Peyer's patch (tissue), 4 donors: ENCODE measurements around the gene SELE. TPM values are rescaled to one million over a fixed set of nuclear protein-coding genes. Genes with fewer than 3 reads are reported as not detected.

Experiments used
- DNase-seq, 3 donors: peaks; one replicate each; pipeline ENCODE4 v3.0.0-alpha.2; 2017 to 2019
- H3K27ac ChIP-seq, 4 donors: fragments of 200-600 bp; sonication (generic); one replicate each; pipeline ENCODE4 v1.5.1; 2016 to 2019
- H3K27me3 ChIP-seq, 2 donors: fragments of 200-600 bp; sonication (generic); one replicate each; pipeline ENCODE4 v1.5.1; 2019
- H3K36me3 ChIP-seq, 3 donors: fragments of 200-600 bp; sonication (generic); one replicate each; pipeline ENCODE4 v1.5.1; 2016 to 2019
- H3K4me1 ChIP-seq, 4 donors: fragments of 200-600 bp; sonication (generic); one replicate each; pipeline ENCODE4 v1.5.1; 2016 to 2019
- H3K4me3 ChIP-seq, 4 donors: fragments of 200-600 bp; sonication (generic); 1 replicate in 3 of 4; 2 replicates in 1 of 4; pipeline ENCODE4 v1.5.1; 2016 to 2019; ENCODE audit warnings: mild to moderate bottlenecking in 1 of 4
- H3K9me3 ChIP-seq, 4 donors: fragments of 200-600 bp; sonication (generic); one replicate each; pipeline ENCODE4 v1.5.1; 2016 to 2019; ENCODE audit warnings: mild to moderate bottlenecking in 1 of 4
- CTCF ChIP-seq, 6 experiments: fragments of 450-650 bp in 4 of 6; fragments of 200-600 bp in 2 of 6; sonication (generic) in 1 of 6; IDR thresholded peaks; one replicate each; pipeline ENCODE4 v1.5.1; 2017 to 2019; ENCODE audit warnings: antibody characterized with exemption in 6 of 6, mild to moderate bottlenecking in 3 of 6, moderate library complexity in 1 of 6
- POLR2A ChIP-seq, 2 donors: fragments of 450-650 bp; IDR thresholded peaks; one replicate each; pipeline ENCODE4 v1.5.1; 2017; ENCODE audit warnings: antibody characterized with exemption in 2 of 2, mild to moderate bottlenecking in 2 of 2, moderate library complexity in 2 of 2
- total RNA-seq, 4 donors: library from RNA; depleted of rRNA; stranded (reverse); fragments of >200 nt; gene quantifications; one replicate each; pipeline ENCODE4 v1.1.0, GENCODE V29; 2016

SELE gene
- under 1 TPM in 2 of 4 donors, not detected in 2; 0.57 to 0.83 TPM for total RNA-seq

DNA sequence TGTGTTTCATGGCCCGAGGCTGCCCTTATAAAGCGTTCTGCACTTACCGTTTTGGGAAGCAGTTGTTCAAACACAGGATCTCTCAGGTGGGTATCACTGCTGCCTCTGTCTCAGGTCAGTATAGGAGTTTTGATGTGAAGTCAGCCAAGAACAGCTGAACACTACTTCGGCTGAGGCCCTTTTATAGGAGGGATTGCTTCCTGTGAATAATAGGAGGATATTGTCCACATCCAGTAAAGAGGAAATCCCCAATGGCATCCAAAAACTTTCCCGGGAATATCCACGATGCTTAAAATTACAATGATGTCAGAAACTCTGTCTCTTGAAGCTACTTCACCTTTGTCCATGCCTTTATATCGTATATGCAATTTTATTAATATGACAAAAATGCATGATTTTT is at the start of gene SELE:
Gene SELE (minus strand): TSS at position 156 of the 400 bp plus-strand sequence. CDS start 467 bp downstream, outside the sequence.
- Histone ChIP-seq H3K4me3 (no peak within 1 kb of the TSS), H3K27ac (no peak within 1 kb of the TSS), H3K4me1 (no peaks in the 10 kb centered on the region), H3K36me3 (no peaks in the 10 kb centered on the region), H3K27me3 (no peaks in the 10 kb centered on the region), H3K9me3 (no peaks in the 10 kb centered on the region)
- TF ChIP-seq CTCF (IDR thresholded peaks at IDR 0.05) (no peak), POLR2A (IDR thresholded peaks at IDR 0.05) (no peak)
- no peak for DNase-seq

GRCh38 chr1:169782596-169782995 is 48.7 kb upstream of the SELE start:
- no peaks in the 10 kb centered on the region for H3K9me3 ChIP-seq

GRCh38 chr1:169779970-169780369 is 46.1 kb upstream of the SELE start:
- H3K27ac ChIP-seq: no peak overlapping the region
- no peaks in the 10 kb centered on the region for H3K4me1 ChIP-seq
- DNase-seq: no peak
- no peaks in the 10 kb centered on the region for H3K36me3 ChIP-seq
- no peaks in the 10 kb centered on the region for H3K27me3 ChIP-seq
- H3K9me3 ChIP-seq: no peaks in the 10 kb centered on the region
- no peak for TF ChIP-seq CTCF (IDR thresholded peaks at IDR 0.05)
- no peak overlapping the region for H3K4me3 ChIP-seq

More at GRCh38 chr1:169782596-169782995, 48.7 kb upstream of the SELE start:
- Histone ChIP-seq H3K27me3 (no peaks in the 10 kb centered on the region), H3K4me1 (no peaks in the 10 kb centered on the region), H3K36me3 (no peaks in the 10 kb centered on the region), H3K4me3 (no peak overlapping the region), H3K27ac (no peak overlapping the region)
- DNase-seq: no peak
- no peak for TF ChIP-seq CTCF (IDR thresholded peaks at IDR 0.05)
- no peak for TF ChIP-seq POLR2A (IDR thresholded peaks at IDR 0.05)

DNA sequence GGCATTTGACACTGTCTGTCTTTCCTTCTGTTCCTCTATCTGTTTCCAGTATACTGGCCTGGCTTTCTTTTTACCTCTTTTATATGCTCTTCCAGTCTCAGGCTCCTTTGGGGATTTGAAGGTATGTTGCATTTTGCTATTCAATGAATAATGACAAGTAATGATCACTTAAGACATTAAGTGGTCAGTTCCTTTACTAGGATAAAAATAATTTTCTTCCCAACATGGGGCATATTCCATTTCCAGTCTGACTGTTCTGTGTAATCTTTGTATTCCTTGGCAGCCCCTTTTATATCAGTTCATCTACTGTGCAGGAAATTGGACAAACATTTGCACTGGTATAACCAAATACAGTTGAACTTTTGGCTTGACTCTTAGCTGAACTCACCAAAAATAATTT is 45.3 kb upstream of the SELE start:
- H3K27me3 ChIP-seq: no peaks in the 10 kb centered on the region
- no peak for TF ChIP-seq CTCF (IDR thresholded peaks at IDR 0.05)
- no peak for TF ChIP-seq POLR2A (IDR thresholded peaks at IDR 0.05)

DNA sequence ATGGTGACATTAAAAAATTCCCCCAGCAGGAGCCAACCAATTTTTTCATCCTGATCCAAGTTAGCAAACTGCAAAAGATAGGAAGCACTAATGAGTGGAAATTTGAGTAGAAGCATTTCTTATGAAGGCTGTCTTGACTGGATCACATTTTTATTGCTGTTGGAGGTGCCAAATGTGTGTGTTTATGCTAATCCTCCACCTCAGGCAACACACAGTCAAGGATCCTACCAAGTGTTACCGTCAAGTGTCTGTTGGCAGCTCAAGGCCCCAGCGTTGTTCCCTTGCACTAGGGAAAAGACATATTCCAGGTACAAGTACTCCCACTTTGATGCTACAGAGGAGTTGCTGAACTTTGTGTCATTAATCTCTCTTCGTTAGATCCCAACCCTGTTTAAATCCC is 42.6 kb upstream of the SELE start:
- TF ChIP-seq POLR2A (IDR thresholded peaks at IDR 0.05) (no peak), CTCF (IDR thresholded peaks at IDR 0.05) (no peak)
- Histone ChIP-seq H3K9me3 (no peaks in the 10 kb centered on the region), H3K4me1 (no peaks in the 10 kb centered on the region), H3K36me3 (no peaks in the 10 kb centered on the region), H3K27me3 (no peaks in the 10 kb centered on the region), H3K27ac (no peak overlapping the region), H3K4me3 (no peak overlapping the region)
- no peak for DNase-seq

More for the DNA sequence above, 45.3 kb upstream of the SELE start:
- no peak overlapping the region for H3K27ac ChIP-seq
- H3K4me1 ChIP-seq: no peaks in the 10 kb centered on the region
- H3K4me3 ChIP-seq: no peak overlapping the region
- H3K36me3 ChIP-seq: no peaks in the 10 kb centered on the region
- H3K9me3 ChIP-seq: no peaks in the 10 kb centered on the region
- no peak for DNase-seq

DNA sequence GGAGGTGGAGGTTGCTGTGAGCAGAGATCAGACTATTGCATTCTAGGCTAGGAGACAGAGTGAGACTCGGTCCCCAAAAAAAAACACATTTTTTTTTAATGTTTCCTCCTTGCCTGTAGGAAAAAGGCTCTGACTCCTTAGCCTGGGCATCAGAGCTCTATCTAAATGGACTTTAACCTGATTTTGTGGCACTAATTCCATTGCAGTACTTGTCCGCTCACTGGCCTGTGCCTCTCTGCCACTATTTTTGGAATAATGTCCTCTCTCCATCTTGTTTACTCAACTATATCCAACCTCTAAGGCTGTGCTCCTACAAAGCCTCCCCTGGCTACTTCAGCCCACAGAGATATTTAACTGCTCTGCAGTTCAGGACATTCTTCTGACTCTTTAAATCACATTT is 34.3 kb upstream of the SELE start:
- Histone ChIP-seq H3K4me1 (peaks cover 0 to under 1% (median 0%) of the 10 kb centered on the region in 4 donors), H3K36me3 (no peaks in the 10 kb centered on the region), H3K27me3 (no peaks in the 10 kb centered on the region), H3K27ac (no peak overlapping the region), H3K4me3 (no peak overlapping the region), H3K9me3 (no peaks in the 10 kb centered on the region)
- no peak for TF ChIP-seq POLR2A (IDR thresholded peaks at IDR 0.05)
- no peak for TF ChIP-seq CTCF (IDR thresholded peaks at IDR 0.05)
- no peak for DNase-seq
